Cerebellar cortex (tissue), 1 donor: ENCODE measurements around the gene COPB2.
A peak's percentile ranks its signal among the peaks of the same experiment; 100 is the strongest.

Source experiments
- DNase-seq: peaks from one replicate; pipeline ENCODE4 v3.0.0-alpha.2; 2015; ENCODE audit warnings: low spot score

Gene COPB2

DNA sequence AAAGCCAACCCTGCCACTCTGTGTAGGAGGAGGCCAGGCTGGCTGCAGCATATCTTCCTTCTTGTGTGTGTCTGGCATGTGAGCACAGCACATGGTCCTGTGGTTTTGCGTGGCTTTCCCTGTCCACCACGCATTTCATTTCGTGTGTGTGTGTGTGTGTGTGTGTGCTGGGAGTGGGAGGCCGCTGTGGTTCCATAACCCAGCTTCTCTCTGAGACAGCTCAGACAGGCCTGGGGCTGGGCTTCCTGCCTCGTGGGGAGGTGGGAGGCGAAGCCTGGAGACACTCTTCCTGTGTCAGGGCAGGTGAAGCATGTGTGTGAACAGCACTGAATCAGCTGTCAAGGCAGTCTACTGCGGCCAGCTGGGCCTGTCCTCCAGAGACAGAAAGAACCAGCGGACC lies 61.6 kb downstream of the COPB2 start:
- DNase-seq: no peak

DNA sequence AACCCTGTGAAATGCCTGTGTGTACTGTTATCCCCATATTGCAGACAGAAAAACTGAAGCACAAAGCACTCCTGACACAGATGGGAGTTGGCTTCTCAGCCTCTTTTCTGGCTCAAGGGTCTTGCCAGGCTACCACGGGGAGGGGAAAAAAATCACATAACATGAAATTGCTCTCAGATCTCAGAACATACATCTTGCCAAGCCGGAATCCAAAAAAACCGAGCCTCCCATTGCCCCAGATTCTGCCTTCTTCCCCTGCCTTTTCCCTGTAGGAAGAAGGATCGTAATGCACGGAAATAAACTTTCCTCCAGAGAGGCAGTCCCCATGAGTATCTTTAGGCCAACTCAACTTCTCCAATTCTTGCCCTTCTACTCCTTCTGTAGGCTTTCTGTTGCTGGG lies 62.2 kb downstream of the COPB2 start:
- DNase-seq: no peak

DNA sequence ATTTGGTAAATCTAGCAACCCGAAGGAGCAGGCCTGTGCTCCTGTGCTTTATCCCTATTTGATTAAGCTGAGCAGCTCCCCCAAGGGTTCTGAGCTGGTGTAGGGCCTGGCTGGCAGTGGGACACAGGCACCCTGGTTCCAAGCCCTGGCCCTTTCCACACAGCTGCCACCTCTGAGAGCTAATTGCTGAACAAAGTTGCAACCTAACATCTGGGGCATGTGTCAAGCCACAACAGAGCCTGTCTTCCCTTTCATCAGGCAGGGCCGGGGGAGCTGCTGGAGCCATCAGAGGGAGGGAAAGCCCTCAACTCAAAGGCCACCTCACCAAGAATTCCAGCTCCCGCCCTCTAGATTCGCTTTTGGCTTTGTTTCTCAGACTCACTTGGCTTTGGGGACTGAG lies 62.7 kb downstream of the COPB2 start:
- DNase-seq: no peak

DNA sequence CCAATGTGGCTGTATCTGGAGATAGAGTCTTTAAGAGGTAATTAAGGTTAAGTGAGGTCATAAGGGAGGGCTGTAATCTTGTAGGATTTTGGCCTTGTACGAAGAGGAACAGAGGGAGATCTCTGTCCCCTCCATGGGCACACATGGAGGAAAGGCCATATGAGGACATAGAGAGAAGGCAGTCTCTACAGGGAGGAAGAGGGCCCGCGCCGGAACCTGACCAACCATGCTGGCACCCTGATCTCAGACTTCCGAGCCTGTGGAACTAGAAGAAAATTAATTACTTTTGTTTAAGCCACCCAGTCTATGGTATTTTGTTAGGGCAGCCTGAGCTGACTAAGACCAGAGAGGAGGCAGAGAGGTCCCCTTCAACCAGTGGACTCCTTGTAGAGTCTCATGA lies 63.3 kb downstream of the COPB2 start:
- DNase-seq: no peak

DNA sequence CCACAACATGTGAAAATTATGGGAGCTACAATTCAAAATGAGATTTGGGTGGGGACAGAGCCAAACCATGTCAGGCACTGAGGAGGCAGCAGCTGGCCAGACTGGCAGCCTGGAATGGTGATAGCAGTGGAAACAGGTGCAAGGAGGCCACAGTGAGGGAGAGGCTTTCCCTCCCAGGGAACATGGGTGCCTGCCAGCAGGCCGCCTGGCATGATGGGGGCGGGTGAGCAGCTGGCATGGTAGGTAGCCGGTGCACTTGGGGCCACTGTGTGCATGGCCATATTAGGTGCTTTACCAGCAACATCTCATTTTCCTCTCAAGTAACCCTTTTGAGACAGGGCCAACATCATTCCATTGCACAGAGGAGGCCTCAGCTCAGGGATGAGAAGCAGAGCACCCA lies 63.9 kb downstream of the COPB2 start:
- DNase-seq: no peak

DNA sequence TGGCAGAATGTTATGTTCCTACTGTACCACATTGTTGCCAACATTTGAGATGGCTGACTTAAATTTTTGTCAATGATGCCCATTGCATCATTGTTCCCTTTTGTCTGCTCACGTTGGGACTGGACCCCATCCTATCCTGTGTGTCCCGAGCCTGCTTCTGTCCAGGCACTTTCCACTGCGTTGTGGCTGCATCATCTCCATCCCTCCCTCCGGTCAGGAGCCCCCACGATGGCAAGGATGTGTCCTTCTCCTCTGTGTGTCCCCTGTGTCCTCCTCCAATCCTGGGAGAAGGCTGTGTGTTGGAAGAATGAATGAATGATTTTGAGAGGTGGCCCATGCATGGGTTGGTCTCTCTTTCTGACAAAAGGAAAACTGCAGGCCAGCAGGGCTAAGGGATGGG lies 65.0 kb downstream of the COPB2 start:
- DNase-seq: no peak

DNA sequence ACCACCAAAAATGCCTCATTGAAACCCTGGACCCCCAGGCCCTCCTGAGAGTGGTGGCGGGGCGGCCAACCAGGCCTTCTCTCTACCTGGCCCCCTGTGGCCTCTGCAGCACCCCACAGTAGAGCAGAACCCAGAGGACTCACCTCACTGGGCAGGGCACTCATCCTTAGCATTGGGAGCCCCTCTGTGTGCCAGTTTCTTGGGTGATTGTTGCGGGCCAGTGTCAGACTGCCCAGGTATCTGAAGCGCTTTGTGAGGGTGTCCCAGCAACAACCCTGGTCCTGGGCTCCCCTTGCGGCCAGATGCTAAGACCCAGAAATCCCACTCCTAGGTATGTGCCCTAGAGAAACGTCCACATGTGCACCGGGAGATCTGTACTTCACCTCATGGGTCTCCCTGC lies 66.3 kb downstream of the COPB2 start:
- DNase-seq: no peak

DNA sequence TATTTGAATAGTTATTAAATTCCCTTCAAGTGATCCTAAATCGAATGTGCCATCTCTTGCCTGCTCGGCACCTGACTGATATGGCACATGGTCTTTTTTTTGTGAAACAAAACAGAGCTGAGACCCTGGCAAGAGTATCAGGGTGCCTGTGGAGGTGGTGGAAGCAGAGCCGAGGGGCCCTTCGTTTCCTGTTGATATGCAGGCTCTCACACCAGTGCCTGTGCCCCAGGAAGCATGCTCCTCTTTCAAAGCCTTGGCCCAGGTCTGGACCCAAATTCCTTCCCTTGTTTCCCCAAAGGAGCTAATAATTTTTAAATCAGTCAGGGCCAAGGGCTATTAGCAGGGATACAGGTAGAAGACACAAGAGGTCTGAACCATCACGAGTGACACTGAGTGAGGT lies 67.1 kb downstream of the COPB2 start:
- DNase-seq: no peak

DNA sequence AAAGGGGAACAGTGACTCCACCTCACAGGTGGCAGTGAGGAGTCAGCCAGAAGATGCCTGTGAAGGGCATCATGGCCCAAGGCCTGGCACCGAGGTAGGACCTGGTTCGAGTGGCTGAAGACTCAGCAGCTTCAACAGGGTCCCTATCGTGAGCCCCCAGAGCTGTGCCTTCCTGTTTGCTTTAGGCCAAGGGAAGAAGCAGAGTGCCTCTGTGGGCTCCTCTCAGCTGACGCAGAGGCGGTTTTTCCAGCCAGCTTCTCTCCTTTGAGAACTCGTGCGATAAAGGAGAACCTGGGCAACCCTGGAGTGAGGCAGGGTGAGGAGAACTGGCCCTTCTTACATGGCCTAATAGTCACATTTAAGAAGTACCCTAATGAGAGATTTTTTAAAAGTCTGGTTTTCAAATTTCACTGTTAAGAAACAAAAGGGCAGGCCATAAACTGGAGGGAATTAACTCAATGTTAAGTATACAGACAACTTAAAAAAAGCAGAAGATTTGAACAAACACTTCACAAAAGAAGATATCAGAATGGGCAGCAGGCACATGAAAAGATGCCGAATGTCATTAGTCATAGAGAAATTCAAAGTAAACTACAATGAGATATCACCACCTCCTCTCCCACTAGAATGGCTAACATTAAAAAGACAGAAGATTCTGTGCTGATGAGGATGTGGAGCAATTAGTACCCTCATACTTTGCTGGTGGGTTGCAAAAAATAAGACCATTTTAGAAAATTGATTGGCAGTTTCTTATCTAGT lies 68.7 kb downstream of the COPB2 start:
- no peak for DNase-seq

DNA sequence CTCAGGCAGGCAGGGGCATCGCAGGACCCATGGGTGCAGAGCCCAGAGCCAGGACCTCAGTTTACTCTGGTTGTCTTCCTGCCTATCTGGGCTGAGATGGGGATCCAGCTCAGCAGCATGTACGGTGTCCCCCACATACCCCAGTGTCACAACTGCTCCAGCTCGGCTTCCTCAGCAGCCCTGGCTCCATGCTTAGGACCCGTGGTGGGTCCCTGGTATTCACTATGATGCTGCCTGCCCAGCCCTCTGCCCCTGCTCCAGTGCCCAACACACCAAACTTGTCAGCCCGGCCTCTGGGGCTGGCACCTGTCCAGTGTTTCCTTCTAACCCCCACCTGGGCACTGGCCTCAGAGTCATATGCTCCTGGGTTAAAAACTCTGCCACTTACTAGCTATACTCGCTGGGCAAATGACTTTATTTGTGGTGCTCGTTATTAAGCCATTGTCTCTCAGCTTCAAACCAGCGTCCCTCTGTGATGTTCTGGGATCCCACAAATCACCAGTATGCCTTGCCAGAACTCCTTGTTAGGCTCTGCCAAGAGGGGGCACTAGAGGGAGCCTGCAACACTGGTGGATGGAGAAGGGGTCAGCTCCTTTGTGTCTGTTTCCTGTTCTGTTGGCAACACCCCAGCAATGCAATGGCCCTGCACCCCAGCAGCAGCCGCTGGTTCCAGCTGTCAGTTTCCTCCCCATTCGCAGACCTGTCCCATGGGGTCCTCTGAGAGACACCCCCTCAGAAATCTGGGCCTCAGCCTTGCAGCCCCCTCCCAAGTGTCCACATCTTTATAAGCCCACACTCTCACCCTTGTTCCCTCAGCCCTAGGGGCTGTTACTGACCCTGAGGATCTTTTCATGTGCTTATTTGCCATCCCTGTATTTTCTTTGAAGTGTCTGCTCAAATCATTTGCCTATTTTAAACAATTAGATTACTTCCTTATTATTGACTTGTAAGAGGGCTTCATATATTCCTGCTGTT lies 69.7 kb downstream of the COPB2 start:
- DNase-seq: peak; percentile 5

DNA sequence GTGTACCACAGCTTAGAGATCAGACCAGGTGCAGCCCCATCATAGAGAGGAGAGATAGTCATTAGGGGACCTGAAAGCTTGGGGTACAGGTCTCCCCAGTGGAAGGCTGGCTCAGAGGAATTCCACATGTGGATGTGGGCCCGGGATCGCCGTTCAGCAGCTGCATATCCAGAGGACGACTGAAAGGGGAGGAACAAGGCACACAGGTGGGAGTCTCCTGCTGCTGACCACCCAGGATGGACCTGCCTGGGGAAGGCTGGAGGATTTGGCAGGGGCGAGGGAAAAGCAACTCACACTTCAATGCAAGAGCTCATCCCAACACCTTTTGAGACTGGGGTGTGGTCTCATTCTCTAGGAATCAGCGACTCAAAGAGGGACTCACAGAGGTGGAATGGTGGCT lies 70.6 kb downstream of the COPB2 start:
- no peak for DNase-seq

DNA sequence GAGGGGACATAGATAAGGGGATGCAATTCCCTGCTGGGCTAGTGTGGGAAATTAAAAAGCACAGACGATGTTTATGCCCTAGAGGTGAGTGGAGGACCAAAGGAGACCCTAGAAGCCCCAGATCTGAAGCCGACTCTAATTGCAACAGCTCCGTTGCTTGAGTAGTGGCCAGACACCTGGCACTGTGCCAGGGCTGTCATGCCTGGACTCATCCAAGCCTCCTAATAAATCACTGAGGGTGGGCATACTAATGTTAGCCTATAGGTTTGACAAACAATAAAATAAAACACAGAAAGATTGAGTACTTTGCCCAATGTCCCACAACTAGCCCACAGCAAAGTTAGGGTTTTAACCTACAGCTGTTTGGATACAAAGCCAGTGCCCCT lies 71.0 kb downstream of the COPB2 start:
- DNase-seq: no peak

DNA sequence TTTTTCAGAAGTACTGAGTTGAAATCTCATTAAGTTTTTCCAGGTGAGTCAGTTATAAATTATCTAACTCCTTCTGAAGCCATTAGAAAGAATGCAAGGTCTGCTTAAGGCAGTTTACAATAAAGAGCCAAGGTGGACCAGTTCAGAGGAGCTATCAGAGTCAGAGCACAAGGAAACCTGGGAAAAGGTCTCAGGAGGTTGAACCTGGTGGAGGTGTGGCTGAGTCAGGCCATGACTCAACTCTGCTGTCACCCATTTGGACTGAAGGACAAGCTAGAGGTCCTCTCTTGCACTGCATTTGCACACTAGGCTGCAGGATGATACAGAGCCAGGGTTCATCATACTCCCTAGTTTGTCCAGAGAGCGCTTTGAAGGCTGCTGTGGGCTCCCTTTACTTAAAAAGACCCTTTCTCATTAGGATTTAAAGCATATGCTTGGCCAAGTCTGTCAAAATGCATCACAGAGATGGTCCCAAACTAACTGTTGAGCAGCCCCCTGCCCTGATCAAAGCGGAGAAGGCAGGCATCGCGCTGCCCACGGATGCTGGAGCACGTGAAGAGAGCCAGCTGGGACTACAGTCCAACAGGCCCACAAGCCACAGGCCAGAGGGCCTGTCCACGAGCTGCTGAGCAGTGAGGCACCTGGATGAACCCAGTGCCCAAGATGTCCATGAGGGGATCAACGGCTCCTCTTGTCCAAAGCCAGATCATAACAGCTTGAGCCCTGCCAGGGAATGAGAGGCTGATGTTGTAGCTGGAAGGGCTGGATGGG lies 71.6 kb downstream of the COPB2 start:
- no peak for DNase-seq

DNA sequence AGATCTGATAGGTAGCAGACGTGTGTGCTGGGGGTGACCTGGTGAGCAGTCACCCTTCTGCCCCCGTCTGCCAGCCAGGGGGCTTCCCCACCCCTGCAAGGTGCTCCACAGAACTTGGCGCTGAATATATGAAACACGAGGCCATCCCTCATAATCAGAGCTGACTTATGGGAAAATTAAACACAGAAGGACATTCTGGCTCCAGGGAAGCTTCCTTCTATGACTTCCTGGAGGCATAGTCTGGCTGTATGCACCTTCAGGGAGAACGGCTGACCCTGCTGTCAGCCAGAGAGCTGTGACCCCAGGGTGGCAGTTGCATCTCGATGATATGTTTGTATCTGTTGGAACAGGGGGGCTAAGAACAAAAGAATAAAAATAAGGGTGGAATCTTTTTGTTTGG lies 72.2 kb downstream of the COPB2 start:
- DNase-seq: no peak

DNA sequence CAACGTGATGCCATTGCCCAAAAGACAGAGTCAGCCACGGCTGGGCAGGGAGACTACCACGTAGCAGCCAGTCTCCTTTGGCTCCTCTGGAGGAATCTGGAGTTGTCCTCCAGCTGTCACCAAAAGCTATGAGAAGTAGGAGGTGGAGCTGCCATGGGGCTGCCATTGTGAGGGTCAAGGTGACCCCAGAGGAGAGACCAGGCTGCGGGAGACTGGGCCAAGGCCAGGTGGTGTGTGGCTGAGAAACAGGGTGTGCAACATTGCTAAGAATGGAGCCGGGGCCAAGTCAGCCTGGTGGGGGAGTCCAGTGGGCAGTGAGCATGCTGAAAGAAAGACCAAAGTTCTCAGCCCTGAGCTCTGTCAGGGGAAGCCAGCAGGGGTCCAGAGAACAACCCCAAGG lies 75.5 kb downstream of the COPB2 start:
- DNase-seq: no peak

DNA sequence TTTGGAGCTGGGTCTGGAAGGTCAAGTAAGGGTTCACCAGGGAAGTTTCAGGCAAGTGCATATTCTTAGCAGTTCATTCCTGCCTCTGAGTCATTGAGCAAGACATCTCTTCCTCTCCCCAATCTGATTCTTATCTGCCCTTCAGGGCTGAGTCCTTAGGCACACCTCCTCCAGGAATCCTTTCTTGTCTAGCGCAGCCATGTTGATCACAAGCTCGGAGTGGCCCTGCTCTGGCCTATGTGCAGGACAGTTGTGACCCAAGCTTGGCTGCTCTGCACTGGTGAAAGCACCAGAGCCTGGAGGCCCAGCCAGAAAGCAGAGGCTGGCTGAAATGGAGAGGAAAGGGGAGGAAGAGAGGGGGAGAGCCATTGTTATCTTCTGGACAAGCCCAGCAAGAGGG lies 76.5 kb downstream of the COPB2 start:
- DNase-seq: no peak

DNA sequence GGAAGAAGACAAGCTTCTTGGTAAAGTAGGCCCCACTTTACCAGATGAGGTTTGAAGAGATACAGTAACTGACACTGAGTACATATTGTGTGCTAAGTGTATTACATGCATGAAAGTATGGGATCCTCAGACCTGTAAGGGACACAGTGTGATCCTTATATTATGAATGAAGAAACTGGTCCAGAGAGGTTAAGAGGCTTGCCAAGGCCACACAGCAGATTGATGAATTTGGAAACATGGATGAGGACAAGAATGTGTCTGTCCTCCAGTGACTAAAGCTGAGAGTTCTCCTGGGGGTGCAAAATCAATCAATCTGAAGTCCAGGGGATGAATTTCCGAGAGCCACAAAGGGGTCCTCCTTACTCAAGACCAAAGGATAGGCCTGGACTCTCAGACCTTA lies 77.0 kb downstream of the COPB2 start:
- no peak for DNase-seq

DNA sequence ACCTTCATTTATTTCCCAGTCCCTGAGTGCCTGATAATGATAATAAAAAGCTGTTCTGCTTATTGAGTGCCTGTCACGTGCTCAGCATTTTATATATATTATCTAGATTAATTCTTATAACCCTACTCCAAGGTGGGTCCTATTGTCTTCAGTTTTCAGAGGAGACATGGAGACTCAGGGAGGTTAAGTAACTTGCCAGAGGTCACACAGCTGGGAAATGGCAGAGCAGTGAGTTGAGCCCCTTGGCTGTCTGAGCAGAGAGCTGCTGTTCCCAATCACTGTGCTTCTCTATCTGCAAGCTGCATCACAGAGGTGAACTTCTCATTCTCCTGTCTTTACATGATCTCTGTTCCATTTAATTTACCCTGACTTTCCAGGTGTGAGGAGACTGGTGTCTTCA lies 77.9 kb downstream of the COPB2 start:
- DNase-seq: no peak

DNA sequence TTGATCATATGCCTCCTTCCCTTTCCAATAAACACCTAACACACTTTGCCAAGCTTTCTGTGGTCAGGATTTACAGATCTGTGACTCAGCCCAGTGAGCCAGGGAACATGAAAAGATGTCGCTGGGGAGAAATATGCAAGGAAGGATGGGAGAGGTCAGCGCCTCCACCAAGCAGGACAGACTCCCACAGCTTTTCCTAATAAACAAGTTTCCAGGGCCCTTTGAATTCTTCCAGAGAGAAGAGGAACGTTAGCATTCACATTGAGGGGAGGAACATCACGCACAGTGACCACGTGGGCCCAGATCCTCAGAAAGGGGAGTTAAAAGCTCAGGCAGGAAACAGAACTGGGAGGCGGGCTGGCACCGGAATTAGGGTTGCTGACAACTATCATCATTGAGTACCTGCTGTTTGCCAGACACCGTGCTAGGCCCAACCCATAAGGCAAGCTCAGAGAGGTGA lies 78.9 kb downstream of the COPB2 start:
- no peak for DNase-seq

DNA sequence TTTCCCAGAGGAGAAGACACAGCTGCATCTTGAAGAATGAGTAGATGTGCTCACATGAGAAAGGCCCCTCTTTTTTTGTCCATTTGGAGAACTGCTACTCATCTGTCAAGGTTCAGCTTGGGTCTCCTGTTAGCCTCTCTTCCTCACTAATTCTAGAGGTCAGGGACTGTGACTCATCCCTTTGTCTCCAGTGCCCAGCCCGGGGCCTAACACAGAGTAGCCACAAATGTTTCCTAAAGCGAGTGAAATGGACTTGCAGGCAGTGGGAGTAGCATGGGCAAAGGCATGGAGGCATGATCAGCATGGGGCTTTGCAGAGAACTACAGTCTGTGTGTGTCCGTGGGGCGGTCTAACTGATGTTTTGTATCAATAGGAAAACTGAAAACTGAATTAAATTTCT lies 79.6 kb downstream of the COPB2 start:
- no peak for DNase-seq

DNA sequence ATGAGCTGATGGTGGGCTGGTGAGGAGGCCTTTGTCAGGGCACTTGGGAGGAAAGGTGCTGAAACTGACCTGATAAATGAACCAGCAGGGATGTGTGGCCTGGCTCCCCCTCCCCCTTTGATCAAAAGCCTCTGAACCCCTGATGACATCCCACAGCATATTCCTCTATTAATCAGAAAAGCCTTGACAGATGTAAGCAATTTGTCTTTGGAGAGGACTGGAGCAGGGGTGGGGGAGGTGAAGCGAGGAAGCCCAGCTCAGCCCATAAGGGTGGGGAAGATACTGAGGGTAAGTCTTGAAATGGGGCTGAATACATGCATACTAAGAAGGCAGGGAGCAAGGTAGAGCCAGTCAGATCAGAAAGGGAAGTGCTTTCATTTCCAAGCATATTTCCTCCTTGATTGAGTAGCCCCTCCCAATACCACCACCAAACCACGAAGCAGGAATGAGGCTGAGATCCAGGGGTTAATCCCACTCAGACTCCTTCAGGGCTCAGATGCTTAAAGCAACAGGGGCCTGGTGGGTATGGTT lies 80.3 kb downstream of the COPB2 start:
- no peak for DNase-seq

DNA sequence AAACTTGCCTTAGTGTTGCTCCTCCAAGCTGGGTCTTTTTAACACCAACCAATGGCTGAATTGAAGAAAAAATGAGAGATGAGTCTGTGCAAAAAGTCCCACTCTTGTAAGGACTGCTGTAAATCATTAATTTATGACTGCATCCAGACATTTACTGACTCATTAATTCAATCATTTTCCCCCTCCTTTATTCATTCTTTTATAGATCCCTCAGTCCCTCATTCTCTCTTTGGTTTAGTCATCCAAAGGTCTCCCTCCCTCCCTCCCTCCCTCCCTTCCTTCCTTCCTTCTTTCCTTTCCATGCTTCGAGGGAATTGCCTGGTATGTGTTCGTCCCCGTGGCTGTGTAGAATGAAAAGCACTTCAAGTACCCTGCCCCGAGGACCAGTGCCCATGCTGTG lies 80.9 kb downstream of the COPB2 start:
- DNase-seq: no peak
